ENCODE data around the gene DUSP18. TPM values are rescaled to one million over a fixed set of nuclear protein-coding genes. Genes with fewer than 3 reads are reported as not detected.

Gene DUSP18
- total RNA-seq, 1 donor from 2014 or later: 2.5 TPM

DNA sequence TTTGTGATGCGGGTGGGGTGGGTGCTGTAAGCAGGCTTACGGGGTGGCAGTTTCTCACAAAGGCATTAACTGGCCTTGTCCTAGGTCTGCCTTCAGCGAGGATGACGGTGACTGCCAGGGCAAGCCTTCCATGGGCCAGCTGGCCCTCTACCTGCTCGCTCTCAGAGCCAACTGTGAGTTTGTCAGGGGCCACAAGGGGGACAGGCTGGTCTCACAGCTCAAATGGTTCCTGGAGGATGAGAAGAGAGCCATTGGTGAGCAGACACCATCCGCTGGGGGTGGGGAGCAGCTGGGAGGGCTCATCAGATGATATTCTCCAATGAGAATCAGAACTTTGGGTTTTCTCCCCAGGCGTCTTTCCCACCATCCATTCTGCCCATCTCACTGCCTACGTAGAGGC, 54.9 kb downstream of the DUSP18 start:
- intact Hi-C loops (cut with micrococcal nuclease): no loop called here
- ATAC-seq (no peak), DNase-seq (peak; percentile 7)

Other genes starting within 250 kb of the DUSP18 start
- gene MTFP1, start 242.1 kb downstream of the DUSP18 start, total RNA-seq: 16.3 TPM
- not detected for gene SEC14L3, start 195.9 kb downstream of the DUSP18 start, total RNA-seq
- not detected for gene SEC14L4, start 162.2 kb downstream of the DUSP18 start, total RNA-seq
- gene SEC14L6, start 121.1 kb downstream of the DUSP18 start, total RNA-seq: not detected
- gene GAL3ST1, start 93.2 kb downstream of the DUSP18 start, total RNA-seq: 0.57 TPM
- 21.6 TPM for gene PES1, start 76.0 kb downstream of the DUSP18 start, total RNA-seq
- 14.6 TPM for gene TCN2, start 60.7 kb downstream of the DUSP18 start, total RNA-seq
- gene SLC35E4, start 32.1 kb downstream of the DUSP18 start, total RNA-seq: 3.1 TPM
- gene OSBP2, start 27.0 kb upstream of the DUSP18 start, total RNA-seq: 16.0 TPM